HG03457 (cell line): ENCODE data around the gene ADCY7.
"Not testable (repeated sequence)": the region's sequence is repeated elsewhere in the genome, so short reads cannot be mapped to it uniquely, and the experiment has no call there.

Source experiments
- ATAC-seq: cut with Tn5 transposase; IDR thresholded peaks from one replicate; pipeline ENCODE4 v1.9.1; 2021; ENCODE audit warnings: moderate number of reproducible peaks; ENCODE audit not compliant: unreplicated experiment

Gene ADCY7

DNA sequence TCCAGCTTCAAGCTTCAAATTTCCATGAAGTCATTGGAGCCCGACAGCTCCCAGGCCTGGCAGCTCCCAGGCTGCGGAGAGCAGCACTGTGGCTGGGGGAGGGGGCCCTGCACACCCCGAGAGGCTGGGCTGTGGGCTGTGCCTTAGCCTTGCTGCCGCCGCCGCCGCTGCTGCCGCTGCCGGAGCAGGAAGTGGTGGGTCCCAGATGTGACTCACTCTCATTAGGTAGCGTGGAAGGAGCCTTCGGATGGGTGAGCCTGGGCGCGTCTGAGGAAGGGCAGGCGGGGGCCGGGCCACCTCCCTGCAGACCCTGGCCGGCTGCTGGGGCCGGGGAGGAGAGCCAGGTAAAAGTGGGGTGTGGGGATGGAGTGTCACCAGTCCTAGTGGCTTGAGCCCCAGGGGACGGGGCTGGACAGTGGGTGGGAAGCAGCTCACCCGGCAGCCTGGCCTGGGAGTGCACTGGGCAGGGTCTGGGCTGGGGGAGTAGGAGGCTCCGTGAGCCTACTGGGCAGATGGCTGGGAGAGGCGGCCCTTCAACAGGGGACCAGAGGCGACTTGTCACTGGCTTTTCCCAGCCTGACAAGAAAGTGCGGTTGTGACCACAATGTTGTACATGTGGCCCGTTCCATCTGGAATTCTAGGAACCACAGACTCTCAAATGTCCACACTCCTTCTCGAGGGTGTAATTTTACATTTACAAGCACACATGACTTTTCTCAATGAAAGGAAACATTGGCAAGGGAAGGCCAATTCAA, at the start of gene ADCY7:
Gene ADCY7 (plus strand): TSS at position 215 of the 755 bp plus-strand sequence. CDS start 21,629 bp downstream, outside the sequence.
- peak; percentile 68 for ATAC-seq

DNA sequence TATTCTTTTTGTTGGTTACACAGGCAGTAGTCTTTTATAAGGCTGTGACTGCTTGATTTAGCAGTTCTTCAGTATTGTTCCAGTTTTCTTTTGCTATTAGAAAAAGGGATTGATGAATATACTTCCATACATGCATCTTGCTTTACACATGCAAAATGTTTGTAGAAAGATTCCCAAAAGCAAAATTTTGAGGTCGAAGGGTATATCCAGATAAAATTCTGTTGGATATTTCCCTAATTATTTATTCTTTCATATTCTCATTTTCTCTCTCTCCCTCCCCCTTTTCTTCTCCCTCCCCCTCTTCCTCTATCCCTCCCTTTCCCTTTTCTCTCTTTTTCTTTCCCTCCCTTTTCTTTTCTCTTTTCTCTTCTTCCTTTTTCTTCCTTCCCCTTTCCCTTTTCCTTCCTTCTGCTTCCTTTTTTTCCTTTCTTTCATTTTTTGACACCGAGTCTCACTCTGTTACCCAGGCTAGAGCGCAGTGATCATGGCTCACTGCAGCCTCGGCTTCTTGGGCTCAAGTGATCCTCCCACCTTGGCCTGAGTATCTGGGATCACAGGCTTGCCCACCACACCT, 46.9 kb upstream of the ADCY7 start:
- no peak for ATAC-seq

DNA sequence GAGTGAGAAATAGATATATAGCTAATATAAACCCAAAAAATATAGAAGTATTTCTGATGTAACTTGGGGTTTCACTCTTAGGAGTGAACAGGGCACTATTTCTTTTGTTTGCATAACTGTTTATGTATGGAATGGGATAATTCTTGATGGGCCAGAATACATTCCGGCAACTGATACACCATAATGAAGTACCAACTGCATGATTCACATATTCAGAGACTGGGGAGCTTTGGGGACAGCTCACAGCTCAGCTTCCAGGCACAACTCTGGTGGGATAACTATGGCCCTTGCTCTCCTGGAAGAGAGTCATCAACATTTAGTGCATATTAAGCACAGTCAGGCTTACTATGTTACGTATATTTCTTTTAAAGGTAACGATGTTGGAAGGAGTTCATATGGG, 42.1 kb upstream of the ADCY7 start:
- no peak for ATAC-seq

DNA sequence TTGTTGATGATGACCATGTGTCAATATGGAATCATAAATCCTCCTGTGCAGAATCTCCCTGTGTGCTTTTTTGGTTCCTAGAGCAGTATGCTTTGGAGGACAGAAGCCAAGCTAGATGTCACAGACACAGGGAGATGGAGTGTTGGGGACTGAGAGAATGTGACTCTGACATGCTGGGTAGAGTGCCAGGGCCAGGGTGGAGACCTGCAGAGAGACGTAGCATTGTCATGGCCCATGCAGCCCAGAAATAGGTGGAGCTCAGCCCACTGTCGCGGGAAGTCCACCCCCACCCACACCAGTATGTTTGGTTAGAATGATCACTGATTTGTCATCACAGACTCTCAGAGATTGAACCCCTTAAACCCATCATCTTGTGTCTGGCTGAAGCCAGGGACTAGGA, 39.2 kb upstream of the ADCY7 start:
- ATAC-seq: no peak

DNA sequence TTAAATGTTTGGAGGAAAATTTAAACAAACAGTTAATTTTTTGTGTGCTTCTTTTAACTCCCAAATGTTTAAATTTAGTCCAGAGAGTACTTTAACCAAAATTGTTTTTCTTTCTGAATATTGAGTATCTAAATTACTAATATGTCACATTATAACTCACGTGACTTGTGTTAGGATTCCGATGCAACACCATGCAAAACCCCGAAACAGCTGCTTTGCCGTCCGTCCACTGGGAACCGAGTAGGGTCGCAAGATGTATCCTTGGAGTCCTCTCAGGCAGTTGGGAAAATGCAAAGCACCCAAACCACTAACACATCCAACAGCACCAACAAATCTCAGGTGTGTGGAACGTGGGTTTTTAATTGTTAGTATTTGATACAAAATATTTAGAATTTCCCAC, 38.7 kb upstream of the ADCY7 start:
- no peak for ATAC-seq

- no peak for ATAC-seq
Measured at GRCh38 chr16:50228364-50228868, 37.9 kb upstream of the ADCY7 start.

DNA sequence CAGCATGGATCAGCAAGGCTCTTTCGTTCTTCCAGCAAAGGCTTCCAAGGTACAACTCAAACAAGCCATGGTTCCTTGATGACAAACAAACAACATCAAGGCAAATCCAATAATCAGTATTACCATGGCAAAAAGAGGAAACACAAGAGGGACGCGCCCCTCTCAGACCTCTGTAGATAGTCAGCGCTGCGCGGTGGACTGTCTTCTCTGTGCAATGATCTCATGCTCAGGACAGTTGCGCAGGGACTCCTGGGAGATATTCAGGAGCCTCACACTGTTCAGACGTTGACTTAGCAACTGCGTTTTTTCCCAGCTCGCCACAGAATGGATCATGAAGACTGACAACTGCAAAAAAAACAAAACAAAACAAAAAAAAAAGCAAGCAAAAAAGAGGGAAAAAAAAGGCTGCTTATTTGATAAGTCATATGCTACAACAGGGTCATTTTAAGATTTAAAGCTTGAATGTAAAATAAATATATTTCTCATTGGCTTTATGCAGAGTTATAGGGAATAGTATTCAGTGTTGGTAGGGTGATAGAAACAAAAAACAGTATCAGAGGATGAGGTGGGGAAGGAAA, 37.1 kb upstream of the ADCY7 start:
- no peak for ATAC-seq

DNA sequence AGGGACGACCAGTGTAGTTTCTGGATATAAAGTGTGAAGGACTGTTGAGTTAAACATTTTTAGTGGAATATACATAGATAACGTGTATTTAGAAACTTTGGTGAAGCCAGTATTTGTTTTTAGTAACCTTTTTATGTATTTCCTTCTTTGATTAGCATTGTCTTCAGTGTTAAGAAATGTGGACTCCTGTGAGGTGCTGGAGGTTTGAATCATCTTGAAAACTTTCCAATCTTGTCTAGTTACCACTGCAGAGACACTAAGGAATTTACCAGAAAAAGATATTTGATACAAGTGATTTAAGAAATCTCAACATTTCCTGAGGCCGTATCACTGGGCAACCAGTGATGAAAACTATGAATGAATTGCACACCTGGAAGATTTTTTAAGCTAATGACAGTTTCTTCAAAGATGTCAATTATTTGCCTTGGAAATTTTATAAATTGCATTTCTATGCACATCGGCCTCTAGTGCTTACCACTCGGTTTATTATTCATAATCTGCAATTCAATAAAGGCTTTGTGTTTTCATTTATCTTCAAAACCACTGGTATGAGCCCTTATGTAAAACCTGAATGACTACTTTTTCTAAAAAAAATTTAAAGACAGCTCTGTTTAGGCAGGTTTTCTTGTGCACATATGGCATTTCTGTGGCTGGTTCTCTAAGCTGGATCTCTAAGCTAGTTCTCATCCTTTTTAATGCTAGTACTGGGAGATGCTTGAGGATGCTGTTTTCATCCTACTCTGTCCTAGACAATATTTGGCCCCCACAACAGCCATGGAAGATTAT, 31.4 kb upstream of the ADCY7 start:
- ATAC-seq: no peak

GRCh38 chr16:50235581-50235980, 30.8 kb upstream of the ADCY7 start:
- no peak for ATAC-seq

GRCh38 chr16:50238314-50238713, 28.0 kb upstream of the ADCY7 start:
- no peak for ATAC-seq

- no peak for ATAC-seq
Measured at GRCh38 chr16:50238868-50239301, 27.5 kb upstream of the ADCY7 start.

- not testable (repeated sequence) for ATAC-seq
Measured at GRCh38 chr16:50243024-50243423, 23.3 kb upstream of the ADCY7 start.

DNA sequence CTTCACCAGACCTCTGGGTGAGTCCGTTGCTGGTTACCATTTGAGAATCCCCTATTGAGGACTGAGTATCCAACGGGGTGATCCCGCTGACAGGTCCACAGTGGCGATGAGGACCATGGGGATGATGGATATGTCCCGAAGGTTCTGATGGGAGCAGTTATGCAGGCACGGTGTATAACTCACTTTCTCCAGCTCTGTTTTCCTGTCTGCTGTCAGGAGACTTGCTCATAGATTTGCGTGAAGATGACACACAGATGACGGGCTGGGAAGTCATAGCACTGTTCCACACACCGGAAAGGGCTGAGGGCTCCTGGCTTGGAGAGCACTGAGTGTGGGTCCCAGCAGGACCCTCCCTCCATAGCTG, 22.2 kb upstream of the ADCY7 start:
- no peak for ATAC-seq

DNA sequence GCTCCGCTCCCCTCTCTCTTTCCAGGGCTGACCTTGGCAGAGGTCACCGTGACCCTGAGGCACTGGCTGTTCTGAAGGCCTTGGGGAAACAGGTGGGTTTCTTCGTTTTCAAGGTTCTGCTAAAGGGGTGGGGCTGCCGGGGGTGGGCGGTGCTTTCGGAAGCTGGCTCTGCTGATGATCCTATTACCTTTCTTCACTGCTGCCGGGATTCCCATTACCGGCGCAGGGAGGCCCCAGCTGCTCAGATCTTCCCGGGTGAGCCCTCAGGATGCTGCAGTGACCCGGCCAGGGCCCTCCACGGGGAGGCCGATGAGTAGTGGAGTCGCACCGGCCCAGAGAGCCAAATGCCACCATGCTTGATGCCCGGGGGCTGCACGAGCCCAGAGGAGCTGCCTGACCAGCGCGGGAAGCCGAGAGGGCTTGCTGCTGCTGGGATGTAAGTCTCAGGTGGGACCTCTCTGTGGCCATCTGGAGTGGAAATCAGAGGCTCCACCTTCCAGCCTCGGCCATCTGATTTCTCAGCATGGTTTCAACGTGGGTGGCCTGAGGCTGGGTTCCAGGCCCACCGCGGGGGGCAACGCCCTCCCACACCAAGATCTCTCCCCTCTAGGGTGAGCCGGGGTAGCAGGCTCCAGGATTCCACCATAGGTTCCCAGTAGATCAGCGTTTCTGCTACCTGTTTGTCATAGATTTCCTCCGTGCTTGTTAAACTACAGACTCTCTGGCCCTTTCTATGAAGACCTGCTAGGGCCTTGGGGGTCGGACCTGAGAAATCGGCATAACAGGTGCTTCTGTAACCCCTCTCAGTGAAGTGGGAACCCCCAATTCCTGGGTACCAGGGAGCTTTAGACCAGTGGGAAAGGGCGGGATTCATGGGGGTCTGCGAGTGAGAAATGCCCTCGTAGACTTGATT, 21.6 kb upstream of the ADCY7 start:
- no peak for ATAC-seq

- peak; percentile 55 for ATAC-seq
Measured at GRCh38 chr16:50245417-50246298, 20.7 kb upstream of the ADCY7 start.

GRCh38 chr16:50246299-50247122, 19.8 kb upstream of the ADCY7 start:
- ATAC-seq: no peak

DNA sequence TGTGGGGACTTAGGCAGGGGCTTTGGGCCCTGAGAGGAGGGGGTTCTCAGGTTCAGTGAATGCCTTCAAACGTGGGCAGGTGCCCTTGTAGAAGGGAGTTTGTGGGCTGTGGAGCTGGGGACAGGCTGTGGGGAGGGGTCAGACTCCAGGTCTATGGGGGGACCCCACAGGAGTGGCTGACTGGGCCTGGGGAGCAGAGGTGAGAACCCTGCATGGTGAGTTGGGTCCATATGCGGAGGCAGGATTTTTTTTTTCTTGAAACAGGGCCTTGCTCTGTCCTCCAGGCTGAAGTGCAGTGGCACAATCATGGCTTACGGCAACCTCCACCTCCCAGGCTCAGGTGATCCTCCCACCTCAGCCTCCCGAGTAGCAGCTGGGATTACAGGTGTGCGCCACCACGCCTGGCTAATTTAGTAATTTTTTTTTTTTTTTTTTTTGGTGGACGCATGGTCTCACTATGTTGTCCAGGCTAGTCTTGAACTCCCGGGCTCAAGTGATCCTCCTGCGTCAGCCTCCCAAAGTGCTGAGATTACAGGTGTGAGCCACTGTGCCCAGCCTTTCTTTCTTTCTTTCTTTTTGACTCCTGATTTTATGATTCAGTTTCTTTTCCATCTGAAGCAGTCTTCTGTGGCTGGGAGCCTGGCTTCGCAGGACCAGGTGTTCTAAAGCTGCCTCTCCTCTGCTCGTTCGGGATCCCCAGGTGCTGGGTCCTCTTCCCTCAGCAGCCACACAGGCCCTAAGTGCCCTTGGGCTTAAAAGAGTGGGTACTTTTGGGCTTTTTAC, 19.0 kb upstream of the ADCY7 start:
- no peak for ATAC-seq
